GM19351 (cell line): ENCODE data around the gene FAP.
A peak's percentile ranks its signal among the peaks of the same experiment; 100 is the strongest.

Experiments
- ATAC-seq: cut with Tn5 transposase; IDR thresholded peaks from one replicate; pipeline ENCODE4 v1.9.1; 2021; ENCODE audit warnings: mild to moderate bottlenecking, moderate library complexity; ENCODE audit not compliant: unreplicated experiment

The FAP gene

GRCh38 chr2:162243294-162243693 is at the start of gene FAP:
Gene FAP (minus strand): TSS chr2:162243445. CDS start chr2:162243327, 118 bp downstream.
- ATAC-seq: no peak

GRCh38 chr2:162291748-162292147 is 48.5 kb upstream of the FAP start:
- no peak for ATAC-seq

GRCh38 chr2:162282765-162283425 is 39.6 kb upstream of the FAP start:
- ATAC-seq: no peak

GRCh38 chr2:162280654-162281053 is 37.4 kb upstream of the FAP start:
- no peak for ATAC-seq

GRCh38 chr2:162277381-162277780 is 34.1 kb upstream of the FAP start:
- ATAC-seq: no peak

GRCh38 chr2:162267996-162268395 is 24.8 kb upstream of the FAP start:
- ATAC-seq: no peak

- no peak for ATAC-seq
Observed at GRCh38 chr2:162267496-162267895, 24.3 kb upstream of the FAP start.

- no peak for ATAC-seq
Observed at GRCh38 chr2:162266460-162266760, 23.2 kb upstream of the FAP start.

GRCh38 chr2:162265666-162266459 is 22.6 kb upstream of the FAP start:
- ATAC-seq: no peak

GRCh38 chr2:162261032-162261945 is 18.0 kb upstream of the FAP start:
- ATAC-seq: peak; percentile 71

GRCh38 chr2:162258686-162259085 is 15.4 kb upstream of the FAP start:
- no peak for ATAC-seq

GRCh38 chr2:162258169-162258568 is 14.9 kb upstream of the FAP start:
- ATAC-seq: no peak

- ATAC-seq: no peak
Observed at GRCh38 chr2:162257425-162257824, 14.2 kb upstream of the FAP start.

- ATAC-seq: no peak
Observed at GRCh38 chr2:162256591-162256991, 13.3 kb upstream of the FAP start.

- ATAC-seq: no peak
Observed at GRCh38 chr2:162254236-162254871, 11.1 kb upstream of the FAP start.

GRCh38 chr2:162253435-162253834 is 10.2 kb upstream of the FAP start:
- no peak for ATAC-seq

- ATAC-seq: no peak
Observed at GRCh38 chr2:162252153-162252552, 8.9 kb upstream of the FAP start.

- no peak for ATAC-seq
Observed at GRCh38 chr2:162245781-162246180, 2.5 kb upstream of the FAP start.

GRCh38 chr2:162245061-162245460 is 1.8 kb upstream of the FAP start:
- ATAC-seq: no peak

GRCh38 chr2:162244541-162245031 is 1.3 kb upstream of the FAP start:
- ATAC-seq: no peak

- ATAC-seq: no peak
Observed at GRCh38 chr2:162243715-162244114, 470 bp upstream of the FAP start.
